Stimulated activated CD4-positive, alpha-beta T cell treated with anti-CD3 and anti-CD28 coated beads, Interleukin-15, amount 100 ng/mL, for 24 hours (primary cell): ENCODE measurements around the gene BLACAT1.
"Not testable (repeated sequence)": the region's sequence is repeated elsewhere in the genome, so short reads cannot be mapped to it uniquely, and the experiment has no call there.

ENCODE experiments used
- DNase-seq: peaks from one replicate; pipeline ENCODE4 v3.0.0-alpha.2; 2020

BLACAT1 gene

GRCh38 chr1:205438213-205439158, 17.4 kb downstream of the BLACAT1 start:
- DNase-seq: no peak

- no peak for DNase-seq
Observed at GRCh38 chr1:205437570-205437969, 18.3 kb downstream of the BLACAT1 start.

- no peak for DNase-seq
Observed at GRCh38 chr1:205436776-205437410, 19.0 kb downstream of the BLACAT1 start.

GRCh38 chr1:205435578-205436573, 20.0 kb downstream of the BLACAT1 start:
- DNase-seq: no peak

- DNase-seq: no peak
Observed at GRCh38 chr1:205434738-205435137, 21.1 kb downstream of the BLACAT1 start.

GRCh38 chr1:205432692-205433091, 23.2 kb downstream of the BLACAT1 start:
- DNase-seq: not testable (repeated sequence)

- no peak for DNase-seq
Observed at GRCh38 chr1:205432116-205432515, 23.7 kb downstream of the BLACAT1 start.

GRCh38 chr1:205430696-205431305, 25.0 kb downstream of the BLACAT1 start:
- DNase-seq: peak; percentile 64

GRCh38 chr1:205429762-205430695, 25.8 kb downstream of the BLACAT1 start:
- no peak for DNase-seq

GRCh38 chr1:205424901-205425600, 30.8 kb downstream of the BLACAT1 start:
- no peak for DNase-seq

GRCh38 chr1:205423814-205424399, 31.9 kb downstream of the BLACAT1 start:
- no peak for DNase-seq

- DNase-seq: no peak
Observed at GRCh38 chr1:205422993-205423642, 32.7 kb downstream of the BLACAT1 start.

- DNase-seq: no peak
Observed at GRCh38 chr1:205421798-205422197, 34.0 kb downstream of the BLACAT1 start, which contains the start of gene LEMD1. TSS of gene LEMD1 (minus strand) at chr1:205422056. CDS start at chr1:205420536, 1,520 bp downstream.

- DNase-seq: no peak
Observed at GRCh38 chr1:205420938-205421337, 34.9 kb downstream of the BLACAT1 start.

GRCh38 chr1:205417870-205418635, 37.8 kb downstream of the BLACAT1 start:
- DNase-seq: no peak

GRCh38 chr1:205416322-205416721, 39.5 kb downstream of the BLACAT1 start:
- DNase-seq: no peak

- DNase-seq: no peak
Observed at GRCh38 chr1:205410581-205411298, 45.1 kb downstream of the BLACAT1 start.

GRCh38 chr1:205407970-205408369, 47.9 kb downstream of the BLACAT1 start:
- no peak for DNase-seq
